ENCODE measurements around the gene DVL1.

Gene DVL1

DNA sequence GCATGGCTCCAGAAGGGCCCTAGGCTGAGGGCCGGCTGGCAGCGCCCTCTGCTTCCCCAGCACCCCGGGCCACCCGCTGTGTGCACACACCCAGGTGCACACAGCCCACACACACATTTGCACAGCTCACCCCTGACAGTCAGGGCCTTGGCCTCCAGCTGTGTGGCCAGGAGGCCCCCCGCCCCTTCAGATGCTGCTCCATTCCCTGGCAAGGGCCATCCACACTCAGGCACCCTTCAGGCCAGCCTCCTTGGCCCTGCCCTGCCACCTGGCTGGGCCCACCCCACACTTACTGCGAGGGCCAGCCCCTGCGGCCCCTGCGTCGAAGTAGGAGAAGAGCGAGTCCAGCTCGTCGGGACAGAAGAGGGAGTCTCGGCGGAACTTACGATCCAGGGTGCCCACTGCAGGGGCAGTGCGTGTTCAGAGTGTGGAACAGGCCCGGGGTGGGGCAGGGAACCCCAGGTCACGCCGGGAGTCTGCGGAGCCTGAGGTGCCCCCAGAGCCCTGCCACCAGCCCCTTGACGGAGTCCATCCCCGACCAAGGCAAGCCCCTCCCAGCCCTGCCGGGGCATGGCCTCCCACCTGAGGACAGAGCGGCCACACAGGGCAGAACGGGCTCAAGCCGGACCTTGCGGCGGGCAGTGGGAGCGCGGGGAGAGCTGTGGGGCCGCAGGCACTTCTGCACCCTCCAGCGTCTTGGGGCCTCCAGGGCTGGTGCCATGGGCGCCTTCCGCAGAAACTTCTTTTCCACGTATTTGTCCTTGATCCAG lies 53.9 kb downstream of the DVL1 start:
- no peak for DNase-seq

DNA sequence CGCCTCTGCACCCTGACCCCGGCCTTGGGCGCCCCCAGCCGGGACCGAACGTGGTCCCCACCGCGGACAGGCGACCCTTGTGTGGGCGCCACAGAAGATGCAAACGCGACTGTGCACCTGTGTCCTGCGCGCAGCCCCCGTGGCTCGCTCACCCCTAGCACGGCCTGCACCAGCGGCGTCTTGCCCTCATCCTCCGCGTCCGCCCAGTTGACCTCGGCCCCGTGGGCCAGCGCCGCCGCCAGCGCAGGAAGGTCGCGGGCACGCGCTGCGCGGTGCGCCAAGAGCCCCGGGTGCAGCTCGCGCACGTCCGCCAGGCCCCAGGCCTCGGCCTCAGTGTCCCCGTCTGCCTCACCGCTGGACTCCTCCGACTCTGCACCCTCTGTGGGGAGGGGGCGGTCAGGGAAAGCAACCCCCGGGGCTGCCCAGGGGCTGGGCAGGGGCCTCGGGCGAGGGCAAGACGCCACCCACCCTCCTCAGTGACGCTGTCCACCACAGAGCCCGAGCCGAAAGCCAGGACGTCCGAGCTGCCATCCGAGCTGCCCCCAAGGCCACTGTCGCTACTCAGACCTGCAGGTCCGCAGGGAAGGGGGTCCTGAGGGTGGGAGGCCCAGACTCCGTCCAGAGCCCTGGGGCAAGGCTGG lies 54.8 kb downstream of the DVL1 start:
- DNase-seq = no peak

DNA sequence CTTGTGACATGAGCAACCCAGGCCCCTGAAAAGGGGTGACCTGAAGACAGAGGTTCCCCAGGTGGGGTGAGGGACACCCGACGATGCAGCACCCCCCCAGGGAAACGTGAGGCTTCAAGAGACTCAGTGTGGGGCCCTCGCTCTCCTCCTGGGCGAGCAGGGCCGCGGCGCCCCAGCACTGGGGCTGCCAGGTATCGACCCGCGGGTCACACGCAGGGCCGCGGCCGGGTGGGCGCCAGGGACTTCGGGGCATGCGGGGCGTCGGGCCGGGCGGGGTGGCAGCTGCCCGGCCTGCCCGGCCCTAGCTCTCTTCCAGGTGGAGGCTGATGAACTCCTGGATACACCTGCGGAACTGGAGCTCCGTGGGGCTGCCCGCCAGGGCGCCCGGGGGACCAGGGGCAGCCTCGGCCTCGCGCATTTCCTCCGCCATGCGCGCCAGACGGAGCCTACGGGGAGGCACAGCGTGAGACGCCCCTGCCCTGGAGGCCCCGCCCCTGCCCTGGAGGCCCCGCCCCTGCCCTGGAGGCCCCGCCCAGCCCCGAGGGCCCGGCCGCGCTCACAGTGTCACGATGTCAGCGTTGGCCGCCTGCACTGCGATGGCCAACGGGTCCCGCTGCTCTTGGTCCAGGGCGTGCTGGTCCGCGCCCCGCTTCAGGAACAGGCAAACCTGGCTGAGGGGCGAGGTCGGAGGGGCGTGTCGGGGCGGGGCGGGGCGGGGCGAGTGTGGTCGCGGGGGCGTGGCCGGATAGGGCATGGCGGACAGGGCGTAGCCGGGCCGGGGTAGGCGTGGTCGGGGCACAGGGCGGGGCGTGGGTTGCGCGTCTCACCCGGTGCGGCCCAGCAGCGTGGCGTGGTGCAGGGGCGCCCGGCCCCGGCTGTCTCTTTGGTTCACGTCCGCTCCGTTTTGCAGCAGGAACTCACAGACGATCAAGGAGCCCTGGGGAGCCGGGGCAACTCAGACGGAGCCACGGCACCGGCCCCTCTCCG lies 55.7 kb downstream of the DVL1 start:
- no peak for DNase-seq

DNA sequence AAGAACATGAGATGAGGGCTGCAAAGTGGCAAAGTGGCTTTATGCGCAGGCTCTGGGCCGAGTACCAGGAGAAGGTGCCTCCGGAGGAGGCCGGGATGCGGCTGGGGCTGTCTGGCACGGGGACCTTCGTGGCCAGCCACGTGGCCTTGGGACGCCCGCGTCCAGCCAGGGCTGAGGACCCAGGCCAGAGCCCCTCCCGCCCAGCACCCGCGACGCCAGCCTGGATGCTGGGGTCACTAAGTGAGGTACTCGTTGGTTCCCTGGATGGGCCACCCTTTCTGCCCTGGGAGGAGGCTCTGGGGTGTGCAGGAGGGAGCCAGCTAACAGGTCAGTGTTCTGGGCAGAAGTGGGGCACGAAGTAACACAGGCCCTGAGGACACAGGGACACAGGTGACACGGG lies 56.4 kb downstream of the DVL1 start:
- no peak for DNase-seq

DNA sequence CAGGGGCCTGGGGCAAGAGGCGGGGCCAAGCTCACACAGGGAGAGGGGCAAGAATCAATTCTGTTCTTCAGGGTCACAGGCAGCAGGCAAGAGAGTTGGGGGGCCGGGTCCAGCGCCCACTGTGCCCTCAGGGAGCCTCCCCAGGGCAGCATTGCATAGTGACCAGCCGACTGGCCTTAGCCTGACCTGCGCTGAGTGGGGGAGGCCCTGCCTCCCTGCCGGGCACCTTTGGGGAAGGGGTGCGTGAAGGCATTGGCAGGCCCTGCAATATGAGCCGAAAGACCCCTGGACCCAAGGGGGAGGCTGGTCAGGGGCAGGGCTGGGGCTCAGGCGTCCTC lies 56.8 kb downstream of the DVL1 start:
- DNase-seq = no peak

DNA sequence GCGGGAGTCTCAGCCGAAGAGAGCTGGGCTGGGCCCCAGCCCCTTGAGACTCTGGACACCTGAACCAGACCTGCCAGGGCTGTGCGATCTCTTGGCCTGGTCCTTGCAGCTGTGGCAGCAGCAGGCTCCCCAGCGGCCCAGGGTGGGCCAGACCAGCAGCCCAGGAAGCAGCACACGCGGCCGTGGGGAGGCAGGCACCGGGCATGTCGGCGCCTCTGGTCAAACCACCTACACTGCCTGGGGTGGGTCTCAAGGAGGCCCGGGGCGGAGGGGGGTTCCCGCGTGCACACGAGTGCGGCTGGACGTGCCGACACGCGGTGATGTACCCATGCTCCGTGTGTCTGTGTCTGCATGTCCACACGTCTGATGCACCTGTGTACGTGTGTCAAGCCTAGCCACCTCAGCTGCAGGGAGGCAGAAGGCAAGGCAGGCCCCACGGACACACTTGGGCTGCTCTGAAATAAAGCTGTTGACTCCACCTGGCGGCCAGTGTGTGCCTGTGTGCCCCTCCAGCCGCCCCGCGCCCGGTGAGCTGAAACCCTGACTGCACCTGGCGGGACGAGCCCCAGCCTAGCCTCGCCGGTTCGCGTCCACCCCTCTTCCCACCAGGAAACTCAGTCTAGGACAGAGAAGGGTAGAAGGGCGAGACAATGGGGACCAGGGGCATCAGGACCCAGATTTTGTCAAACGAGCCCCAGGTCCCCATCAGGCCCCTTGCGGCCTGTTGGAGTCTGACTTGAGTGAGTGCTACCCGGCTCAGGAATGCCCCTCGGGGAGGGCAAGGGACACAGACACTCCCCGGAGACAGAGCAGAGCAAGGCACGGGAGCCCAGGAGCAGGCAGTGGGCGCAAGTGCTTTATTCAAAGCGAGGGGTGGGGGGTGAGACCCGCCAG lies 57.4 kb downstream of the DVL1 start:
- peak; percentile 76 to 78 for DNase-seq

DNA sequence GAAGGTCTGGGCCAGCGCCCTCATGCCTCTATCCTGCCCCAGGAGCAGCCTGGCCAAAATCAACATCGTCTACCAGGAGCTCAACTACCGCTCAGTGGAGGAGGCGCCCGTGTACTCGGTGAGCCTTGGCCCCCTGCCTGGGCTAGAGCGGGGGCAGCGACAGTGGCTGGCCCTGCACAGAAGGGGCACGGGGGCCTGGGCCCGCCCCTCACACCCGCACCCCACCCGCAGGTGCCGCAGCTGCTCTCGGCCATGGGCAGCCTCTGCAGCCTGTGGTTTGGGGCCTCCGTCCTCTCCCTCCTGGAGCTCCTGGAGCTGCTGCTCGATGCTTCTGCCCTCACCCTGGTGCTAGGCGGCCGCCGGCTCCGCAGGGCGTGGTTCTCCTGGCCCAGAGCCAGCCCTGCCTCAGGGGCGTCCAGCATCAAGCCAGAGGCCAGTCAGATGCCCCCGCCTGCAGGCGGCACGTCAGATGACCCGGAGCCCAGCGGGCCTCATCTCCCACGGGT lies 58.1 kb downstream of the DVL1 start:
- DNase-seq = peak in 1 of 2 experiments; percentile 9

DNA sequence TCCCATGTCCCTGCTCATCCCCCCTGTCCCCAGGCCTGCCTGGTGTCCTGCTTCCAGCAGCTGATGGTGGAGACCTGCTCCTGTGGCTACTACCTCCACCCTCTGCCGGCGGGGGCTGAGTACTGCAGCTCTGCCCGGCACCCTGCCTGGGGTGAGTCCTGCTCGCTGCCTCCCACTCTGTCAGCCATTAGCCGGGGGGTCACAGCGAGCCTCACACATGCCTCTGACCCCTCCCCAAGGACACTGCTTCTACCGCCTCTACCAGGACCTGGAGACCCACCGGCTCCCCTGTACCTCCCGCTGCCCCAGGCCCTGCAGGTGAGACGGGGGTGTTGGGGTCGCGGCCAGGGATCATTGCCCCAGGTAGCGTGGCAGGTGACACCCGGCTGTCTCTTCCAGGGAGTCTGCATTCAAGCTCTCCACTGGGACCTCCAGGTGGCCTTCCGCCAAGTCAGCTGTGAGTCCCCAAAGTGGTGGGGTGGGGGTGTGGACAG lies 58.9 kb downstream of the DVL1 start:
- DNase-seq = peak; percentile 29 to 42

DNA sequence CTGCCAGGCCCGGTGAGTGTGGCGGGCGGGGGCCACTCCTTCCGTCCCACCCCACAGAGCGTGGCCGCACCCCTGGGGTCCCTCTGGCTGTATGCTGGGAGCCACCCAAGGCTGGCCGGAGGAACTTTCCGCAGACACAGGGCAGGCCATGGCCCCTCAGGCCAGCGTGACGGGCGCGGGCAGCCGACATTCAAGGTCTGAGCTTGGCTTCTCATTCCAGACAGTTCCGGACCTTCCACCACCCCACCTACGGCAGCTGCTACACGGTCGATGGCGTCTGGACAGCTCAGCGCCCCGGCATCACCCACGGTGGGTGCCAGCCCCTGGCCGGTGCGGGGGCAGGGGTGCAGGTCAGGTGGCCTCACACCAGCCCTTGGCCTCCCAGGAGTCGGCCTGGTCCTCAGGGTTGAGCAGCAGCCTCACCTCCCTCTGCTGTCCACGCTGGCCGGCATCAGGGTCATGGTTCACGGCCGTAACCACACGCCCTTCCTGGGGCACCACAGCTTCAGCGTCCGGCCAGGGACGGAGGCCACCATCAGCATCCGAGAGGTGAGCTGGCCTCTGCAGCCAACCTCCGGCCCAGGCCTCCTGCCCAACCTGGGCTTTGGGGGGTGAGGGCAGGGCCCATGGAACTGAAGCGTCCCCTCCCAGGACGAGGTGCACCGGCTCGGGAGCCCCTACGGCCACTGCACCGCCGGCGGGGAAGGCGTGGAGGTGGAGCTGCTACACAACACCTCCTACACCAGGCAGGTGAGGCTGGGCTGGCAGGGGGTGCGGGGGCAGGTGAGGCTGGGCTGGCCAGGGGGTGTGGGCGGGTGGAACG lies 61.7 kb downstream of the DVL1 start:
- DNase-seq = no peak

DNA sequence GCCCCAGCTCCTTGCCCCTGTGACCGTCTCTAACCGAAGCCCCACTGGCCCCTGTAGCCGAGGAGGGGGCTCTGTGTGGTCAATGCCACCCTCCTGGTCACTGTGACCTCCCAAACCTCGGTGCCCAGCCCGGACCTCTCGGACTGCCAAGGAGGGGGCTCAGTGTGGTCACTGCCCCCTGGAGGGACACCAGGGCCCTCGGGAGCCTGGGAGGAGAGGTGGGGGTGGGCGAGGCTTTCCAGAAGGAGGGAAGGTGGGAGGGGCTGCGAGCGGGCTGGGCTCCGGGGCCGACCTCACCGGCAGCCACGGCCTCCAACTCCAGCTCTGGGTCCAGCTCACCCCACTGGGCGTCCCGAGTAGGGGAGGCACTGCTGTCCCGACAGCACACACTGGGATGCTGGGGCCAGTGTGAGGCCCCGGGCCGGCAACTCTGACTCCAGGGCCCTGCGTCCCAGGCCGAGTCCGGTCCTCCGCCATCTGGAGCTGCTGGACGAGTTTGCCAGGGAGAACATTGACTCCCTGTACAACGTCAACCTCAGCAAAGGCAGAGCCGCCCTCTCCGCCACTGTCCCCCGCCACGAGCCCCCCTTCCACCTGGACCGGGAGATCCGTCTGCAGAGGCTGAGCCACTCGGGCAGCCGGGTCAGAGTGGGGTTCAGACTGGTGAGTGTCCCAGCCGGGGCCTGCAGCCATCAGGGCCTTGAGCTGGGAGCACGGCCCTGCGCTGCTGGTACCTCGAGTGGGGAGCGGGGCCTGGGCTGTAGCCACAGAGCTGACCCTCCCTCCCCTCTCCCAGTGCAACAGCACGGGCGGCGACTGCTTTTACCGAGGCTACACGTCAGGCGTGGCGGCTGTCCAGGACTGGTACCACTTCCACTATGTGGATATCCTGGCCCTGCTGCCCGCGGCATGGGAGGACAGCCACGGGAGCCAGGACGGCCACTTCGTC lies 62.6 kb downstream of the DVL1 start:
- no peak for DNase-seq

DNA sequence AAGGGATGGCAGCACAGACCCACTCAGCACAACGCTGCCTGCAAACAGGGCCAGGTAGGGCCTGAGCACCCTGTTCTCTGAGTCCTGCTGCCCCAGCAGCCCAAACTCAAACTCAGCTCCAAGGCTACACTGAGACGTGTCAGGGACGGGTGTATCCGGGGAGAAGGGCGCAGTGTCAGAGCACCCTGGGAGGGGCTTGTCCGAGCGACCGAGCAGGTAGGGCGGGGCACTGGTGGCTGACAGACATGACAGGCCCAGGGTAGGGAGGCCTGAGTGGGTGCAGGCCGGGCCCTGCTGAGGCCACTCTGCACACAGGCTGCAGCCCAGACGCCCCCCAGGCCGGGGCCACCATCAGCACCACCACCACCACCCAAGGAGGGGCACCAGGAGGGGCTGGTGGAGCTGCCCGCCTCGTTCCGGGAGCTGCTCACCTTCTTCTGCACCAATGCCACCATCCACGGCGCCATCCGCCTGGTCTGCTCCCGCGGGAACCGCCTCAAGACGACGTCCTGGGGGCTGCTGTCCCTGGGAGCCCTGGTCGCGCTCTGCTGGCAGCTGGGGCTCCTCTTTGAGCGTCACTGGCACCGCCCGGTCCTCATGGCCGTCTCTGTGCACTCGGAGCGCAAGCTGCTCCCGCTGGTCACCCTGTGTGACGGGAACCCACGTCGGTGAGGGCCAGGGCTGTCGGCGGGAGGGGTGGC lies 63.5 kb downstream of the DVL1 start:
- no peak for DNase-seq

All from NCI-H2081 (cell line).